ENCODE measurements around the gene HMG20A. TPM values are rescaled to one million over a fixed set of nuclear protein-coding genes. Genes with fewer than 3 reads are reported as not detected.

The HMG20A gene
- total and polyA plus RNA-seq, 9 of the 15 experiments (the other 6 are each of a cell fraction or from before 2014, with no cell fraction given), result 25.0 to 68.1 (median 38.9) TPM

DNA sequence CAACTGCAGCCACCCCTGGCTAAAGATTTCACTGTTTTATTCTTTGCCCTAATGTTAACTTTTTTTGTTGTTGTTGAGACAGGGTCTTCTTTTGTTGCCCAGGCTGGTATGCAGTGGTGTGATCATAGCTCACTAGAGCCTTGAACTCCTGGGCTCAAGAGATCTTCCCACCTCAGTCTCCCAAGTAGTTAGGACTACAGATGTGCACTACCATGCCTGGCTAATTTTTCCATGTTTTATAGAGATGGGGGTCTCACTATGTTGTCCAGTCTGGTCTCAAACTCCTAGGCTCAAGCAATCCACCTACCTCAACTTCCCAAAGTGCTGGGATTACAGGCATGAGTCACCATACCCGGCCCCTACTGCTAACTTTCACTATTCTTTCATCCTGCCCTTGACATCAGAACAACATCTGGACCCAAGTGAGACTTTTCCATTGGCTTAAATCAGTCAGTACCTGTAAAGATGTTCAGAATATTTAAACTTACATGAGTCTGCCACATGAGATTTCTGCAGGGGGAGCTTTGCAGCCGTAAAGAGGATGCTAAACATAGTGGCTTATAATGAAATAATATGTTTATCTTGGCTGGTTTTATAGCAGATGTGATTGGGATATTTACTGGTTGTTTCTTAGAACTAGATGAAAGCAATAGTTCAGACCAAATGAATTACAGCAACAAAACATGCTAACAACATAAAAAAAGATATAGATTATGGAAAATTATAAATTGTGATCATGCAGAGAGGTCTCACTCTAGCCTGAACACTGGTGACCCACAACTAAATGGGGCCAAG, 73.6 kb downstream of the HMG20A start:
- WGBS (ENCODE audit: insufficient coverage, low coverage, missing lambda C conversion rate), result 65% methylated on average over 2 of the region's 2 CpGs
- BruUV-seq (replicated peaks), result no TSS peak

More for the DNA sequence above, 73.6 kb downstream of the HMG20A start:
- H3K9me3 ChIP-seq (replicated peaks; ENCODE audit: control insufficient read depth, insufficient read depth, low read depth, low read length), result no peaks in the 10 kb centered on the region
- no peak overlapping the region for H2AFZ ChIP-seq (ENCODE audit: low read depth, low read length)
- TF ChIP-seq PHTF2 (CRISPR knock-in tag; IDR thresholded peaks at IDR 0.05) (no peak), ZNF121 (CRISPR knock-in tag; conservative IDR thresholded peaks at IDR 0.05) (peak; percentile 59), ILF3 (IDR thresholded peaks at IDR 0.05; ENCODE audit: borderline replicate concordance) (no peak)
- TF ChIP-seq, protein P1, sequence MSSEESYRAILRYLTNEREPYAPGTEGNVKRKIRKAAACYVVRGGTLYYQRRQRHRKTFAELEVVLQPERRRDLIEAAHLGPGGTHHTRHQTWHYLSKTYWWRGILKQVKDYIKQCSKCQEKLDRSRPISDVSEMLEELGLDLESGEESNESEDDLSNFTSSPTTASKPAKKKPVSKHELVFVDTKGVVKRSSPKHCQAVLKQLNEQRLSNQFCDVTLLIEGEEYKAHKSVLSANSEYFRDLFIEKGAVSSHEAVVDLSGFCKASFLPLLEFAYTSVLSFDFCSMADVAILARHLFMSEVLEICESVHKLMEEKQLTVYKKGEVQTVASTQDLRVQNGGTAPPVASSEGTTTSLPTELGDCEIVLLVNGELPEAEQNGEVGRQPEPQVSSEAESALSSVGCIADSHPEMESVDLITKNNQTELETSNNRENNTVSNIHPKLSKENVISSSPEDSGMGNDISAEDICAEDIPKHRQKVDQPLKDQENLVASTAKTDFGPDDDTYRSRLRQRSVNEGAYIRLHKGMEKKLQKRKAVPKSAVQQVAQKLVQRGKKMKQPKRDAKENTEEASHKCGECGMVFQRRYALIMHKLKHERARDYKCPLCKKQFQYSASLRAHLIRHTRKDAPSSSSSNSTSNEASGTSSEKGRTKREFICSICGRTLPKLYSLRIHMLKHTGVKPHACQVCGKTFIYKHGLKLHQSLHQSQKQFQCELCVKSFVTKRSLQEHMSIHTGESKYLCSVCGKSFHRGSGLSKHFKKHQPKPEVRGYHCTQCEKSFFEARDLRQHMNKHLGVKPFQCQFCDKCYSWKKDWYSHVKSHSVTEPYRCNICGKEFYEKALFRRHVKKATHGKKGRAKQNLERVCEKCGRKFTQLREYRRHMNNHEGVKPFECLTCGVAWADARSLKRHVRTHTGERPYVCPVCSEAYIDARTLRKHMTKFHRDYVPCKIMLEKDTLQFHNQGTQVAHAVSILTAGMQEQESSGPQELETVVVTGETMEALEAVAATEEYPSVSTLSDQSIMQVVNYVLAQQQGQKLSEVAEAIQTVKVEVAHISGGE (CRISPR knock-in tag; IDR thresholded peaks at IDR 0.05), result no peak
- H3K4me1 ChIP-seq (replicated peaks in 1 of 2; ENCODE audit: control insufficient read depth in 2 of 2, insufficient read depth in 2 of 2, low read length in 2 of 2), result peaks cover 4 to 24% of the 10 kb centered on the region in 2 experiments
- H3K79me2 ChIP-seq (ENCODE audit: control insufficient read depth, insufficient read depth, low read length), result no peaks in the 10 kb centered on the region
- H3K36me3 ChIP-seq (ENCODE audit: control insufficient read depth, insufficient read depth, low read length), result no peaks in the 10 kb centered on the region; the same call in 2 of the 3 replicates
- intact Hi-C loops (cut with micrococcal nuclease), result loop anchor here (10.0 kb wide), 1 partner anchor 469 kb away; no protein-coding TSS in a partner anchor
- no peaks in the 10 kb centered on the region for H3K27me3 ChIP-seq (ENCODE audit: control insufficient read depth in 2 of 2, insufficient read depth in 2 of 2, low read length in 2 of 2)
- ATAC-seq, result no peak
- in situ Hi-C loops (cut with MboI), result no loop called here
- no peaks in the 10 kb centered on the region for H4K20me1 ChIP-seq (replicated peaks; ENCODE audit: control insufficient read depth, insufficient read depth, low read length)
- H3K4me3 ChIP-seq, result no peak overlapping the region
- DNase-seq (ENCODE audit: extremely low read depth in 1 of 4, low spot score in 3 of 4), result no peak
- POLR2A ChIA-PET, result no interaction called here
- H3K27ac ChIP-seq (ENCODE audit: extremely low read depth, low read depth, low read length), result peak overlapping the region; percentile 51; the same call in 1 of the 3 replicates
- CTCF ChIA-PET (ENCODE audit: low intra/inter-chr PET ratio), result no interaction called here
- no peak overlapping the region for H3K4me2 ChIP-seq (ENCODE audit: insufficient read depth, low read length)
- H3K9ac ChIP-seq (ENCODE audit: insufficient read depth in 1 of 2, low read depth in 2 of 2, low read length in 2 of 2), result no peak overlapping the region
- no peaks in the 10 kb centered on the region for H3K9me1 ChIP-seq (ENCODE audit: control insufficient read depth, insufficient read depth, low read length)
- FAIRE-seq, result no peak
